Fibroblast of lung (primary cell): ENCODE measurements around the gene COPE. TPM values are rescaled to one million over a fixed set of nuclear protein-coding genes. Genes with fewer than 3 reads are reported as not detected.
A peak's percentile ranks its signal among the peaks of the same experiment; 100 is the strongest.

Experiments used
- DNase-seq, 2 donors: peaks; one replicate each; pipeline versions ENCODE4 v3.0.0 to v3.0.0-alpha.2; 2010; ENCODE audit warnings: low read depth in 2 of 2
- H2AFZ ChIP-seq: 2 replicates; pipeline ENCODE4 v1.5.1; 2012; ENCODE audit warnings: low read length, control low read depth, inconsistent platforms
- H3K27ac ChIP-seq: 2 replicates; pipeline ENCODE4 v1.5.1; 2011; ENCODE audit warnings: low read length, control low read depth; ENCODE audit not compliant: insufficient read depth
- H3K27me3 ChIP-seq: 2 replicates; pipeline ENCODE4 v1.5.1; 2011; ENCODE audit warnings: mild to moderate bottlenecking, low read length; ENCODE audit not compliant: control insufficient read depth, insufficient read depth
- H3K36me3 ChIP-seq: 2 replicates; pipeline ENCODE4 v1.5.1; 2011; ENCODE audit warnings: low read length; ENCODE audit not compliant: control insufficient read depth, insufficient read depth
- H3K4me1 ChIP-seq: 2 replicates; pipeline ENCODE4 v1.5.1; 2011; ENCODE audit warnings: low read length; ENCODE audit not compliant: control insufficient read depth, insufficient read depth; ENCODE audit errors: extremely low read depth
- H3K4me2 ChIP-seq: 2 replicates; pipeline ENCODE4 v1.5.1; 2011; ENCODE audit warnings: low read length, control low read depth; ENCODE audit not compliant: insufficient read depth; ENCODE audit errors: extremely low read depth
- H3K4me3 ChIP-seq, 4 experiments: fragments of 200-600 bp in 1 of 4; sonication (generic) in 1 of 4; replicated peaks in 1 of 4; 2 replicates each; pipeline ENCODE4 v1.5.1; 2011 to 2016; ENCODE audit warnings: low read length in 4 of 4, low read depth in 3 of 4, mild to moderate bottlenecking in 3 of 4, control low read depth in 2 of 4, inconsistent platforms in 1 of 4, mixed read lengths in 1 of 4; ENCODE audit not compliant: insufficient read depth in 1 of 4; ENCODE audit errors: control extremely low read depth in 1 of 4
- H3K79me2 ChIP-seq: 2 replicates; pipeline ENCODE4 v1.5.1; 2012; ENCODE audit warnings: mild to moderate bottlenecking, low read length, inconsistent platforms; ENCODE audit not compliant: control insufficient read depth, insufficient read depth
- H3K9ac ChIP-seq: 2 replicates; pipeline ENCODE4 v1.5.1; 2011; ENCODE audit warnings: mild to moderate bottlenecking, low read length, control low read depth; ENCODE audit not compliant: insufficient read depth
- H3K9me3 ChIP-seq: 2 replicates; pipeline ENCODE4 v1.5.1; 2012; ENCODE audit warnings: low read depth, low read length; ENCODE audit not compliant: control insufficient read depth, insufficient read depth
- H4K20me1 ChIP-seq: 2 replicates; pipeline ENCODE4 v1.5.1; 2011; ENCODE audit warnings: low read length; ENCODE audit not compliant: control insufficient read depth, insufficient read depth; ENCODE audit errors: extremely low read depth
- EZH2 ChIP-seq: IDR thresholded peaks from 2 replicates; pipeline ENCODE4 v1.5.1; 2012; ENCODE audit warnings: low read length, control low read depth, mild to moderate bottlenecking; ENCODE audit errors: missing control alignments
- polyA plus RNA-seq, 2 donors: library from polyadenylated mRNA; depleted of rRNA in 1 of 2; stranded (reverse) in 1 of 2; unstranded in 1 of 2; fragments of >200 nt; gene quantifications; 2 replicates each; pipeline ENCODE4 v1.2.1, GENCODE V29; 2011 to 2012; ENCODE audit warnings: missing spikeins in 1 of 2
- total RNA-seq: library from RNA; depleted of rRNA; stranded (reverse); fragments of >200 nt; gene quantifications from 2 replicates; pipeline ENCODE4 v1.2.1, GENCODE V29; 2014
- TF ChIP-seq, protein P1 (sequence below), 2 donors: IDR thresholded peaks in 1 of 2; conservative IDR thresholded peaks in 1 of 2; 1 replicate in 1 of 2; 2 replicates in 1 of 2; pipeline ENCODE4 v1.5.1; 2011 to 2012; ENCODE audit warnings: low read length in 2 of 2, control low read depth in 1 of 2, inconsistent platforms in 1 of 2, low read depth in 1 of 2, mild to moderate bottlenecking in 1 of 2

Gene COPE
- total and polyA plus RNA-seq, 2 donors (not counting 1 experiment from before 2014, with no cell fraction given) = 146 to 182 TPM

- Histone ChIP-seq H3K79me2 (peaks cover 7% of the 10 kb centered on the region), H4K20me1 (no peaks in the 10 kb centered on the region), H3K4me2 (no peak overlapping the region)
These were observed 62.6 kb downstream of the COPE start for GRCh38 chr19:18856385-18857126.

DNA sequence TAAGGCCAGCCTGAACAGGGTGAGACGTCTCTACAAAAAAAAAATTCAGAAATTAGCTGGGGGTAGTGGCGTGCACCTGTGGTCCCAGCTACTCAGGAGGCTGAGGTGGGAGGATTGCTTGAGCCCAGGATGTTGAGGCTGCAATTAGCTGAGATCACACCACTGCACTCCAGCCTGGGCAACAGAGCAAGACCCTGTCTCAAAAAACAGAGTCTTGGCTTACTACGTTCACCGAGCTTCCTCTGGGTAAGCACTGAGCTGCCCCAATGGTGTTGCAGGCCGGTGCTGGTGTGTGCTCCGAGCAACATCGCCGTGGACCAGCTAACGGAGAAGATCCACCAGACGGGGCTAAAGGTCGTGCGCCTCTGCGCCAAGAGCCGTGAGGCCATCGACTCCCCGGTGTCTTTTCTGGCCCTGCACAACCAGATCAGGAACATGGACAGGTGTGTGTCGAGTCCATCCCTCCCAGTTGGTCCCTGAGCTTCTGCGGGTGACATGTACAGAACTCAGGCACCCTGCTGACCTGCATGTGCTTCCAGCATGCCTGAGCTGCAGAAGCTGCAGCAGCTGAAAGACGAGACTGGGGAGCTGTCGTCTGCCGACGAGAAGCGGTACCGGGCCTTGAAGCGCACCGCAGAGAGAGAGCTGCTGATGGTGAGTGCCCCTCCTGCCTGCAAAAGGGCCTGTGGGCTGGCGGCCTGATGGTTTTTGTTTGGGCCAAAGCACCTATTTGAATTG is 63.4 kb downstream of the COPE start:
- no peaks in the 10 kb centered on the region for H3K9me3 ChIP-seq
- no peak overlapping the region for H3K4me3 ChIP-seq
- no peak overlapping the region for H2AFZ ChIP-seq
- H3K4me2 ChIP-seq = no peak overlapping the region
- TF ChIP-seq EZH2 = no peak
- TF ChIP-seq, protein P1, sequence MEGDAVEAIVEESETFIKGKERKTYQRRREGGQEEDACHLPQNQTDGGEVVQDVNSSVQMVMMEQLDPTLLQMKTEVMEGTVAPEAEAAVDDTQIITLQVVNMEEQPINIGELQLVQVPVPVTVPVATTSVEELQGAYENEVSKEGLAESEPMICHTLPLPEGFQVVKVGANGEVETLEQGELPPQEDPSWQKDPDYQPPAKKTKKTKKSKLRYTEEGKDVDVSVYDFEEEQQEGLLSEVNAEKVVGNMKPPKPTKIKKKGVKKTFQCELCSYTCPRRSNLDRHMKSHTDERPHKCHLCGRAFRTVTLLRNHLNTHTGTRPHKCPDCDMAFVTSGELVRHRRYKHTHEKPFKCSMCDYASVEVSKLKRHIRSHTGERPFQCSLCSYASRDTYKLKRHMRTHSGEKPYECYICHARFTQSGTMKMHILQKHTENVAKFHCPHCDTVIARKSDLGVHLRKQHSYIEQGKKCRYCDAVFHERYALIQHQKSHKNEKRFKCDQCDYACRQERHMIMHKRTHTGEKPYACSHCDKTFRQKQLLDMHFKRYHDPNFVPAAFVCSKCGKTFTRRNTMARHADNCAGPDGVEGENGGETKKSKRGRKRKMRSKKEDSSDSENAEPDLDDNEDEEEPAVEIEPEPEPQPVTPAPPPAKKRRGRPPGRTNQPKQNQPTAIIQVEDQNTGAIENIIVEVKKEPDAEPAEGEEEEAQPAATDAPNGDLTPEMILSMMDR (conservative IDR thresholded peaks at IDR 0.05 in 1 of 2, IDR thresholded peaks at IDR 0.05 in 1 of 2; ENCODE audit: low read depth in 1 of 2, low read length in 2 of 2) = no peak
- H3K79me2 ChIP-seq = peaks cover 12% of the 10 kb centered on the region
- H3K9ac ChIP-seq = no peak overlapping the region
- no peaks in the 10 kb centered on the region for H3K4me1 ChIP-seq
- H3K27ac ChIP-seq = no peak overlapping the region
- no peaks in the 10 kb centered on the region for H3K27me3 ChIP-seq
- no peaks in the 10 kb centered on the region for H4K20me1 ChIP-seq
- H3K36me3 ChIP-seq = peaks cover 66% of the 10 kb centered on the region
- DNase-seq = no peak

More at GRCh38 chr19:18856385-18857126, 62.6 kb downstream of the COPE start:
- Histone ChIP-seq H2AFZ (no peak overlapping the region), H3K9me3 (no peaks in the 10 kb centered on the region), H3K4me1 (no peaks in the 10 kb centered on the region), H3K4me3 (no peak overlapping the region), H3K9ac (no peak overlapping the region), H3K36me3 (peaks cover 65% of the 10 kb centered on the region), H3K27me3 (no peaks in the 10 kb centered on the region), H3K27ac (no peak overlapping the region)
- DNase-seq = peak in 1 of 2 donors; percentile 52
- TF ChIP-seq, protein P1 (conservative IDR thresholded peaks at IDR 0.05 in 1 of 2, IDR thresholded peaks at IDR 0.05 in 1 of 2; ENCODE audit: low read depth in 1 of 2, low read length in 2 of 2) = peak; percentile 37 to 44
- no peak for TF ChIP-seq EZH2

DNA sequence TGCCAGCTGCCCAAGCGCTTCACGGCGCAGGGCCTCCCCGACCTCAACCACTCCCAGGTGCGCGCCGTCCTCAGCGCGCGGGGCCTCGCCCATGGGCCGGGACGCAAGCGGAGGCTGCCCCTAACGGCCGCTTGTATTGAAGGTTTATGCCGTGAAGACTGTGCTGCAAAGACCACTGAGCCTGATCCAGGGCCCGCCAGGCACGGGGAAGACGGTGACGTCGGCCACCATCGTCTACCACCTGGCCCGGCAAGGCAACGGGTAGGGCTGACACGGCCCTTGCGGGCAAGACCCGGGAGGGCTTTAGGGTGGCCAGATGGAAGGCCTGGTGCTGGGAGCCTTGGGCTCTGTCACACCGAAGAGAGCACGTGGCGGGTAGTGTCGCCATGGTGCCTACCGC is 64.2 kb downstream of the COPE start:
- DNase-seq = no peak
- Histone ChIP-seq H3K79me2 (peaks cover 20% of the 10 kb centered on the region), H3K36me3 (peaks cover 63% of the 10 kb centered on the region), H3K9ac (no peak overlapping the region), H3K4me3 (no peak overlapping the region), H2AFZ (no peak overlapping the region), H4K20me1 (no peaks in the 10 kb centered on the region), H3K4me2 (no peak overlapping the region), H3K27me3 (no peaks in the 10 kb centered on the region), H3K27ac (no peak overlapping the region), H3K9me3 (no peaks in the 10 kb centered on the region), H3K4me1 (peaks cover 2% of the 10 kb centered on the region)
- no peak for TF ChIP-seq EZH2
- TF ChIP-seq, protein P1 (conservative IDR thresholded peaks at IDR 0.05 in 1 of 2, IDR thresholded peaks at IDR 0.05 in 1 of 2; ENCODE audit: low read depth in 1 of 2, low read length in 2 of 2) = no peak
